C4-2B (cell line): ENCODE data around the gene TBRG1.

Experiments
- H3K27ac ChIP-seq: fragments of 450-650 bp; 2 replicates; pipeline ENCODE4 v1.5.1; 2017
- CTCF ChIP-seq: fragments of 450-650 bp; conservative IDR thresholded peaks from 2 replicates; pipeline ENCODE4 v1.5.1; 2017; ENCODE audit warnings: mild to moderate bottlenecking
- ZFX ChIP-seq: fragments of 450-650 bp; IDR thresholded peaks from 2 replicates; pipeline ENCODE4 v1.6.1; 2017

TBRG1 gene

GRCh38 chr11:124662106-124662505, 39.4 kb downstream of the TBRG1 start:
- TF ChIP-seq ZFX (no peak), CTCF (no peak)
- no peak overlapping the region for H3K27ac ChIP-seq

- no peak overlapping the region for H3K27ac ChIP-seq
- TF ChIP-seq ZFX (no peak; the same call in 1 of the 2 replicates), CTCF (no peak)
Observed at GRCh38 chr11:124663861-124664260, 41.2 kb downstream of the TBRG1 start.

- TF ChIP-seq CTCF (no peak), ZFX (no peak)
Observed at GRCh38 chr11:124667601-124668000, 44.9 kb downstream of the TBRG1 start.

GRCh38 chr11:124669193-124669592, 46.5 kb downstream of the TBRG1 start:
- H3K27ac ChIP-seq = no peak overlapping the region
- peak; percentile 92 for TF ChIP-seq CTCF
- TF ChIP-seq ZFX = no peak

More at GRCh38 chr11:124667601-124668000, 44.9 kb downstream of the TBRG1 start:
- no peak overlapping the region for H3K27ac ChIP-seq

- H3K27ac ChIP-seq = no peak overlapping the region
- no peak for TF ChIP-seq ZFX
- TF ChIP-seq CTCF = no peak
Observed at GRCh38 chr11:124670732-124671131, 48.1 kb downstream of the TBRG1 start.

- peak overlapping the region; percentile 76 for H3K27ac ChIP-seq
- no peak for TF ChIP-seq ZFX
- no peak for TF ChIP-seq CTCF
Observed at GRCh38 chr11:124672536-124673215, 50.0 kb downstream of the TBRG1 start.

- H3K27ac ChIP-seq = peak within 1 kb of the TSS; percentile 76
- TF ChIP-seq CTCF (no peak), ZFX (peak; percentile 25; the same call in 1 of the 2 replicates)
Observed at GRCh38 chr11:124673333-124674167, 50.9 kb downstream of the TBRG1 start, which contains the start of the genes SIAE and SPA17. Gene SIAE (minus strand): TSS chr11:124673739. CDS start chr11:124673708, 31 bp downstream. Gene SPA17 (plus strand): TSS chr11:124673904. CDS start chr11:124675265, 1,361 bp downstream.
